SK-N-SH (cell line): ENCODE measurements around the gene PPP1R13L. TPM values are rescaled to one million over a fixed set of nuclear protein-coding genes. Genes with fewer than 3 reads are reported as not detected.
A peak's percentile ranks its signal among the peaks of the same experiment; 100 is the strongest.

ENCODE experiments used
- CTCF ChIA-PET: fragments of 300-600, 350-600 bp; formaldehyde crosslinking; extraction: SDS; loops from one replicate; lab custom pipeline; 2021; lab: Yijun Ruan, JAX
- POLR2A ChIA-PET: fragments of 350-600 bp; sonication (Branson Sonifier 250); formaldehyde crosslinking; extraction: SDS; loops from one replicate; lab custom pipeline; 2020; ENCODE audit warnings: antibody characterized with exemption, inconsistent platforms; lab: Yijun Ruan, JAX
- DNase-seq: peaks from one replicate; pipeline ENCODE4 v3.0.0; 2012
- H2AFZ ChIP-seq: fragments of 200-600 bp; sonication (generic); 2 replicates; pipeline ENCODE4 v1.8.1; 2016; ENCODE audit warnings: antibody characterized with exemption, mild to moderate bottlenecking, low read depth
- H3F3A ChIP-seq: fragments of 200-600 bp; sonication (generic); replicated peaks from 2 replicates; pipeline ENCODE3; 2016; ENCODE audit warnings: antibody characterized with exemption, mild to moderate bottlenecking; ENCODE audit not compliant: insufficient read depth
- H3K27ac ChIP-seq, 2 experiments: fragments of 200-500 bp in 1 of 2; fragments of 200-600 bp in 1 of 2; sonication (Bioruptor generic) in 1 of 2; sonication (generic), shearing (Covaris generic) in 1 of 2; 2 replicates each; pipeline versions ENCODE4 v1.5.1 to v1.6.1; 2014 to 2016; ENCODE audit warnings: low read depth in 2 of 2, inconsistent platforms in 1 of 2, low read length in 1 of 2, mild to moderate bottlenecking in 1 of 2, mixed read lengths in 1 of 2
- H3K27me3 ChIP-seq: fragments of 200-600 bp; sonication (generic), shearing (Covaris generic); 2 replicates; pipeline ENCODE4 v1.6.1; 2016; ENCODE audit warnings: mixed run types; ENCODE audit not compliant: insufficient read depth
- H3K36me3 ChIP-seq, 2 experiments: fragments of 200-500 bp in 1 of 2; fragments of 200-600 bp in 1 of 2; sonication (Bioruptor generic) in 1 of 2; sonication (generic) in 1 of 2; replicated peaks in 1 of 2; 2 replicates each; pipeline versions ENCODE3 to v1.5.1; 2014 to 2016; ENCODE audit warnings: low read length in 1 of 2, mild to moderate bottlenecking in 1 of 2; ENCODE audit not compliant: insufficient read depth in 2 of 2, control insufficient read depth in 1 of 2
- H3K4me1 ChIP-seq, 2 experiments: fragments of 200-500 bp in 1 of 2; fragments of 200-600 bp in 1 of 2; sonication (Bioruptor generic) in 1 of 2; sonication (generic), shearing (Covaris generic) in 1 of 2; 2 replicates each; pipeline versions ENCODE4 v1.5.1 to v1.6.1; 2014 to 2016; ENCODE audit warnings: low read depth in 1 of 2, low read length in 1 of 2, mixed run types in 1 of 2; ENCODE audit not compliant: insufficient read depth in 2 of 2, control insufficient read depth in 1 of 2
- H3K4me2 ChIP-seq: fragments of 200-600 bp; sonication (generic), shearing (Covaris generic); 2 replicates; pipeline ENCODE4 v1.6.1; 2017; ENCODE audit warnings: mixed run types
- H3K4me3 ChIP-seq, 2 experiments: fragments of 200-500 bp in 1 of 2; fragments of 200-600 bp in 1 of 2; sonication (Bioruptor generic) in 1 of 2; sonication (generic), shearing (Covaris generic) in 1 of 2; 2 replicates each; pipeline versions ENCODE4 v1.5.1 to v1.8.1; 2014 to 2016; ENCODE audit warnings: low read depth in 2 of 2, inconsistent platforms in 1 of 2, low read length in 1 of 2, mild to moderate bottlenecking in 1 of 2, mixed read lengths in 1 of 2, moderate library complexity in 1 of 2
- H3K79me2 ChIP-seq: fragments of 200-600 bp; sonication (generic); 2 replicates; pipeline ENCODE4 v1.8.1; 2017; ENCODE audit warnings: mild to moderate bottlenecking; ENCODE audit not compliant: insufficient read depth
- H3K9ac ChIP-seq: fragments of 200-600 bp; sonication (generic); 2 replicates; pipeline ENCODE4 v1.6.1; 2017; ENCODE audit warnings: mixed run types
- H3K9me2 ChIP-seq: fragments of 200-600 bp; sonication (generic); 2 replicates; pipeline ENCODE4 v1.6.1; 2017; ENCODE audit warnings: mixed run types
- H3K9me3 ChIP-seq: fragments of 200-600 bp; sonication (generic); 2 replicates; pipeline ENCODE4 v1.6.1; 2017; ENCODE audit warnings: mixed run types, mild to moderate bottlenecking, moderate library complexity
- H4K20me1 ChIP-seq: fragments of 200-600 bp; sonication (generic); 2 replicates; pipeline ENCODE4 v1.6.1; 2017; ENCODE audit warnings: mild to moderate bottlenecking, mixed run types; ENCODE audit not compliant: insufficient read depth
- CHD2 ChIP-seq: fragments of 150-350 bp; IDR thresholded peaks from 2 replicates; pipeline ENCODE4 v1.6.1; 2018; ENCODE audit warnings: low read length; ENCODE audit not compliant: partially characterized antibody
- CTCF ChIP-seq: fragments of 200-600 bp; sonication (generic); IDR thresholded peaks from 2 replicates; pipeline ENCODE4 v1.6.1; 2017; ENCODE audit warnings: antibody characterized with exemption, mild to moderate bottlenecking, moderate library complexity
- ELF1 ChIP-seq: IDR thresholded peaks from 2 replicates; pipeline ENCODE4 v1.4.0; 2012
- EZH2phosphoT487 ChIP-seq: fragments of 200-600 bp; sonication (generic); IDR thresholded peaks from 2 replicates; pipeline ENCODE4 v1.6.1; 2017; ENCODE audit warnings: low read depth, mixed run types, mild to moderate bottlenecking, antibody characterized with exemption, moderate library complexity, borderline replicate concordance
- FOSL2 ChIP-seq: IDR thresholded peaks from 2 replicates; pipeline ENCODE4 v1.4.0; 2012; ENCODE audit warnings: low read depth, mild to moderate bottlenecking, moderate library complexity, borderline replicate concordance
- FOXJ3 ChIP-seq: sonication (generic); formaldehyde crosslinking; IDR thresholded peaks from 2 replicates; pipeline ENCODE4 v1.5.1; 2020; ENCODE audit warnings: mild to moderate bottlenecking, missing genetic modification reagents
- FOXM1 ChIP-seq: IDR thresholded peaks from 2 replicates; pipeline ENCODE4 v1.4.0; 2012; ENCODE audit warnings: low read depth, mild to moderate bottlenecking
- GABPA ChIP-seq: IDR thresholded peaks from 2 replicates; pipeline ENCODE4 v1.4.0; 2012; ENCODE audit warnings: low read depth, mild to moderate bottlenecking
- GATA2 ChIP-seq: sonication (generic); formaldehyde crosslinking; IDR thresholded peaks from 2 replicates; pipeline ENCODE4 v1.5.0; 2020; ENCODE audit warnings: mild to moderate bottlenecking, missing genetic modification reagents
- JUND ChIP-seq: IDR thresholded peaks from 2 replicates; pipeline ENCODE4 v1.4.0; 2012
- MAX ChIP-seq: IDR thresholded peaks from 2 replicates; pipeline ENCODE4 v1.4.0; 2012; ENCODE audit warnings: low read depth
- NRF1 ChIP-seq: IDR thresholded peaks from 2 replicates; pipeline ENCODE4 v1.6.1; 2012; ENCODE audit warnings: low read depth, mild to moderate bottlenecking, low read length
- POLR2AphosphoS5 ChIP-seq: IDR thresholded peaks from 2 replicates; pipeline ENCODE4 v1.6.1; 2012; ENCODE audit warnings: low read depth, low read length
- RCOR1 ChIP-seq: fragments of 150-350 bp; IDR thresholded peaks from 2 replicates; pipeline ENCODE4 v1.6.1; 2017; ENCODE audit warnings: antibody characterized with exemption, low read length
- RFX5 ChIP-seq: IDR thresholded peaks from 2 replicates; pipeline ENCODE4 v1.6.1; 2012; ENCODE audit warnings: mild to moderate bottlenecking, improper control_type of control experiment, low read length
- SIN3A ChIP-seq: IDR thresholded peaks from 2 replicates; pipeline ENCODE4 v1.6.1; 2012; ENCODE audit warnings: low read depth, mild to moderate bottlenecking, low read length, moderate library complexity, borderline replicate concordance
- SMC3 ChIP-seq: IDR thresholded peaks from 2 replicates; pipeline ENCODE4 v1.6.1; 2012; ENCODE audit warnings: low read depth, low read length, improper control_type of control experiment
- TAF1 ChIP-seq: IDR thresholded peaks from 2 replicates; pipeline ENCODE4 v1.6.1; 2012; ENCODE audit warnings: low read depth, mild to moderate bottlenecking, low read length, moderate library complexity, borderline replicate concordance
- USF1 ChIP-seq: IDR thresholded peaks from 2 replicates; pipeline ENCODE4 v1.4.0; 2012; ENCODE audit warnings: low read depth, borderline replicate concordance
- USF2 ChIP-seq: fragments of 150-350 bp; IDR thresholded peaks from 2 replicates; pipeline ENCODE4 v1.6.1; 2017; ENCODE audit warnings: antibody characterized with exemption, low read length, low read depth, borderline replicate concordance
- YY1 ChIP-seq: IDR thresholded peaks from 2 replicates; pipeline ENCODE4 v1.4.0; 2012; ENCODE audit warnings: low read depth, mild to moderate bottlenecking
- WGBS: methylation state at CpG from one replicate; pipeline ENCODE4 v1.1.6; 2017; ENCODE audit warnings: low lambda C conversion rate; 5-methylcytosine and 5-hydroxymethylcytosine counted together
- polyA plus RNA-seq, 3 experiments: library from polyadenylated mRNA; depleted of rRNA; stranded (reverse); fragments of >200 nt; gene quantifications; 2 replicates each; pipeline ENCODE4 v1.2.3, GENCODE V29; 2012

The PPP1R13L gene
- polyA plus RNA-seq, 1 of the 3 experiments (the other 2 are of a cell fraction): 18.0 TPM

GRCh38 chr19:45446295-45446694 lies 41.4 kb upstream of the PPP1R13L start (continued):
- TF ChIP-seq NRF1 (no peak), RCOR1 (peak; percentile 70), CTCF (peak; percentile 62), YY1 (no peak), SMC3 (peak; percentile 41; the same call in 1 of the 2 replicates), TAF1 (no peak), CHD2 (no peak), USF2 (no peak), USF1 (no peak), FOXJ3 (CRISPR knock-in tag) (no peak), MAX (no peak), EZH2phosphoT487 (no peak), ELF1 (no peak), POLR2AphosphoS5 (no peak), RFX5 (no peak), FOXM1 (no peak), GATA2 (CRISPR knock-in tag) (no peak), GABPA (no peak)
- TF ChIP-seq, all 33 proteins: peak for 4

DNA sequence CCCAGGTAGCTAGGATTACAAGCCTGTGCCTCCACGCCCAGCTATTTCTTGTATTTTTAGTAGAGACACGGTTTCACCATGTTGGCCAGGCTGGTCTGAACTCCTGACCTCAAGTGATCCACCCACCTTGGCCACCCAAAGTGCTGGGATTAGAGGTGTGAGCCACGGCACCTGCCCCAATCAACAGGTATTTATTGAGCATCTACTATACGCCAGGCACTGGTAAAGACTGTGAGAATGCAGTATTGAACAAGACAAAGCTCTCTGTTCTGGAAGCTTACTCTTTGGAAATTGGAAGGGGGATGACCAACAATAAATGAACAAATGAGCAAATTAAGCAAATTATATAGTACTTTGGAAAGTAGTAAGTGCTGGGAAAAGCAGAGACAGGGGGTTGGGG lies 40.3 kb upstream of the PPP1R13L start:
- peaks cover 5 to 17% of the 10 kb centered on the region in 2 experiments; a peak in 1 of 4 replicates for H3K4me1 ChIP-seq
- POLR2A ChIA-PET: interaction anchor here (0.7 kb wide), 1 partner anchor 40 kb away, joined by 3 read pairs; no protein-coding TSS in a partner anchor
- H3K9me2 ChIP-seq: no peaks in the 10 kb centered on the region
- no peak overlapping the region for H3K4me2 ChIP-seq
- no peak overlapping the region for H3K9ac ChIP-seq
- no peaks in the 10 kb centered on the region for H3K9me3 ChIP-seq
- H3F3A ChIP-seq: peaks cover 31% of the 10 kb centered on the region
- TF ChIP-seq FOSL2 (no peak), MAX (no peak), RFX5 (no peak), SIN3A (no peak), FOXJ3 (CRISPR knock-in tag) (no peak), USF1 (no peak), JUND (no peak), TAF1 (no peak)
- TF ChIP-seq, all 33 proteins: peak for 0
- Histone ChIP-seq H3K36me3 (no peaks in the 10 kb centered on the region), H2AFZ (no peak overlapping the region), H3K27ac (peak overlapping the region in 1 of 2 experiments; percentile 69; a peak in 1 of 4 replicates), H3K27me3 (no peaks in the 10 kb centered on the region), H4K20me1 (no peaks in the 10 kb centered on the region), H3K4me3 (no peak overlapping the region), H3K79me2 (no peaks in the 10 kb centered on the region)
- CTCF ChIA-PET: interaction anchor here (1.5 to 15.0 kb wide), 3 partner anchors 14 to 28 kb away, joined by 3 to 870 read pairs (median 4); partner anchors contain the start of gene FOSB
- no peak for DNase-seq
- WGBS: 100% methylated on average over 4 of the region's 4 CpGs
